ENCODE measurements around the gene CIDEA. TPM values are rescaled to one million over a fixed set of nuclear protein-coding genes. Genes with fewer than 3 reads are reported as not detected.

Gene CIDEA
- total RNA-seq, 1 experiment from 2014 or later, result not detected

- H3K36me3 ChIP-seq (ENCODE audit: low read depth, low read length), result no peaks in the 10 kb centered on the region
- H3K27ac ChIP-seq (ENCODE audit: low read length), result no peak overlapping the region
- ATAC-seq (no peak), DNase-seq (no peak)
- H3K27me3 ChIP-seq (ENCODE audit: low read length), result no peaks in the 10 kb centered on the region
- peaks cover 31% of the 10 kb centered on the region for H3K4me1 ChIP-seq (ENCODE audit: insufficient read depth, low read length)
- no peak overlapping the region for H3K9ac ChIP-seq (ENCODE audit: low read length)
- H3K4me3 ChIP-seq (ENCODE audit: low read length), result no peak overlapping the region
- H3F3A ChIP-seq (ENCODE audit: low read length, unreplicated experiment), result peaks cover 5% of the 10 kb centered on the region
- no peaks in the 10 kb centered on the region for H3K9me3 ChIP-seq (ENCODE audit: low read length)
- CTCF ChIA-PET, result no interaction called here
- H3K9me2 ChIP-seq (replicated peaks; ENCODE audit: low read length), result no peaks in the 10 kb centered on the region
- H2AFZ ChIP-seq (ENCODE audit: low read length), result no peak overlapping the region
- no peak overlapping the region for H3K4me2 ChIP-seq (ENCODE audit: low read length)
- H4K20me1 ChIP-seq (ENCODE audit: low read length), result no peaks in the 10 kb centered on the region
- intact Hi-C loops (cut with micrococcal nuclease), result no loop called here
- no TSS peak for BruUV-seq (replicated peaks)
- TF ChIP-seq CTCF (conservative IDR thresholded peaks at IDR 0.05; ENCODE audit: low read depth, low read length) (no peak), EZH2 (IDR thresholded peaks at IDR 0.05; ENCODE audit: low read length, unreplicated experiment) (no peak), EZH2phosphoT487 (IDR thresholded peaks at IDR 0.05; ENCODE audit: borderline replicate concordance, low read length) (no peak)
- H3K79me2 ChIP-seq (ENCODE audit: low read length), result no peaks in the 10 kb centered on the region
- POLR2A ChIA-PET (ENCODE audit: unreplicated experiment), result no interaction called here
These were observed 1.1 kb upstream of the CIDEA start for GRCh38 chr18:12253027-12253426.

- Histone ChIP-seq H3F3A (ENCODE audit: low read length, unreplicated experiment) (peaks cover 5% of the 10 kb centered on the region), H3K4me2 (ENCODE audit: low read length) (no peak overlapping the region), H3K9me2 (replicated peaks; ENCODE audit: low read length) (no peaks in the 10 kb centered on the region), H3K4me1 (ENCODE audit: insufficient read depth, low read length) (peaks cover 31% of the 10 kb centered on the region), H3K9ac (ENCODE audit: low read length) (no peak overlapping the region), H3K36me3 (ENCODE audit: low read depth, low read length) (no peaks in the 10 kb centered on the region), H3K9me3 (ENCODE audit: low read length) (no peaks in the 10 kb centered on the region), H3K27ac (ENCODE audit: low read length) (no peak overlapping the region), H3K4me3 (ENCODE audit: low read length) (no peak overlapping the region), H4K20me1 (ENCODE audit: low read length) (no peaks in the 10 kb centered on the region), H3K27me3 (ENCODE audit: low read length) (no peaks in the 10 kb centered on the region), H3K79me2 (ENCODE audit: low read length) (no peaks in the 10 kb centered on the region), H2AFZ (ENCODE audit: low read length) (no peak overlapping the region)
- TF ChIP-seq EZH2phosphoT487 (IDR thresholded peaks at IDR 0.05; ENCODE audit: borderline replicate concordance, low read length) (no peak), EZH2 (IDR thresholded peaks at IDR 0.05; ENCODE audit: low read length, unreplicated experiment) (no peak), CTCF (conservative IDR thresholded peaks at IDR 0.05; ENCODE audit: low read depth, low read length) (no peak)
- BruUV-seq (replicated peaks), result no TSS peak
- ChIA-PET POLR2A (ENCODE audit: unreplicated experiment) (no interaction called here), CTCF (no interaction called here)
- ATAC-seq (no peak), DNase-seq (no peak)
- intact Hi-C loops (cut with micrococcal nuclease), result no loop called here
These were observed 462 bp upstream of the CIDEA start for GRCh38 chr18:12253663-12254135.

- no peaks in the 10 kb centered on the region for H3K79me2 ChIP-seq (ENCODE audit: low read length)
- no TSS peak for BruUV-seq (replicated peaks)
- no peaks in the 10 kb centered on the region for H4K20me1 ChIP-seq (ENCODE audit: low read length)
- H3K9me2 ChIP-seq (replicated peaks; ENCODE audit: low read length), result no peaks in the 10 kb centered on the region
- H3K4me3 ChIP-seq (ENCODE audit: low read length), result no peak overlapping the region
- CTCF ChIA-PET, result interaction anchor here (1.5 kb wide), 1 partner anchor 17 kb away, joined by 7 read pairs; no protein-coding TSS in a partner anchor
- DNase-seq (no peak), ATAC-seq (no peak)
- H3K27ac ChIP-seq (ENCODE audit: low read length), result peak overlapping the region; percentile 80
- H3K4me1 ChIP-seq (ENCODE audit: insufficient read depth, low read length), result peaks cover 31% of the 10 kb centered on the region
- no peaks in the 10 kb centered on the region for H3K27me3 ChIP-seq (ENCODE audit: low read length)
- POLR2A ChIA-PET (ENCODE audit: unreplicated experiment), result interaction anchor here (0.8 kb wide), 1 partner anchor 17 kb away, joined by 4 read pairs; no protein-coding TSS in a partner anchor
- H3K4me2 ChIP-seq (ENCODE audit: low read length), result peak overlapping the region; percentile 60
- no peaks in the 10 kb centered on the region for H3K36me3 ChIP-seq (ENCODE audit: low read depth, low read length)
- no peaks in the 10 kb centered on the region for H3K9me3 ChIP-seq (ENCODE audit: low read length)
- H3F3A ChIP-seq (ENCODE audit: low read length, unreplicated experiment), result peaks cover 5% of the 10 kb centered on the region
- TF ChIP-seq CTCF (conservative IDR thresholded peaks at IDR 0.05; ENCODE audit: low read depth, low read length), result no peak
- no peak for TF ChIP-seq EZH2 (IDR thresholded peaks at IDR 0.05; ENCODE audit: low read length, unreplicated experiment)
- TF ChIP-seq EZH2phosphoT487 (IDR thresholded peaks at IDR 0.05; ENCODE audit: borderline replicate concordance, low read length), result no peak
- H2AFZ ChIP-seq (ENCODE audit: low read length), result peak overlapping the region; percentile 62
- intact Hi-C loops (cut with micrococcal nuclease), result no loop called here
- H3K9ac ChIP-seq (ENCODE audit: low read length), result peak overlapping the region; percentile 60
These were observed 805 bp downstream of the CIDEA start for GRCh38 chr18:12254820-12255511.

Measured in PC-3 (cell line).